NK-92 treated with Interleukin-12 subunit alpha and Interleukin-12 subunit beta, amount 100 ng/mL, for 24 hours (cell line): ENCODE results near the gene FKBP8.

Source experiments
- DNase-seq: peaks from one replicate; lab custom pipeline; 2025; lab: John Stamatoyannopoulos, UW

FKBP8 gene

DNA sequence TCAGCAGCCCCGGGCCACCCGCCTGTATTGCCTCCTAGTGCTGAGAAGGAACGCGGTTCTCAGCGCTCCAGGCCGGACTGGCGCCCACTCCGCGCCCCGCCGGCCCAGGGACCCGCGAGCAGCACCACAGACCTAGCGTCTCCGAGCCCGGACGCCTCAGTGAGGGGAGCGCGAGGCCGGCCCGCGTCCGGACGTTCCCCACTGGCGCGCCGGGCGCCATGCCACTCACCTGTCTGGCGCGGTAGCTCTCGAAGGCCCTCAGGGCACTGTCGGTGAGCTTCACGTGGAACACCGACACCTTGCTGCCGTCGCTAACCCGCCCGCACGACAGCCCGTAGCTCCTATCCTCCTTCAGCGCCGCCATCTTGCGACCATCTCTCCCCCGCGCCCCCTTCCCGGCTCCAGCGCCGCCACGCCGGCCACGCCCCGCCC, 21.7 kb downstream of the FKBP8 start, which contains the start of gene ELL:
TSS of gene ELL (minus strand) at position 379 of the 432 bp plus-strand sequence. CDS start at position 364, 15 bp downstream.
- DNase-seq, result no peak

DNA sequence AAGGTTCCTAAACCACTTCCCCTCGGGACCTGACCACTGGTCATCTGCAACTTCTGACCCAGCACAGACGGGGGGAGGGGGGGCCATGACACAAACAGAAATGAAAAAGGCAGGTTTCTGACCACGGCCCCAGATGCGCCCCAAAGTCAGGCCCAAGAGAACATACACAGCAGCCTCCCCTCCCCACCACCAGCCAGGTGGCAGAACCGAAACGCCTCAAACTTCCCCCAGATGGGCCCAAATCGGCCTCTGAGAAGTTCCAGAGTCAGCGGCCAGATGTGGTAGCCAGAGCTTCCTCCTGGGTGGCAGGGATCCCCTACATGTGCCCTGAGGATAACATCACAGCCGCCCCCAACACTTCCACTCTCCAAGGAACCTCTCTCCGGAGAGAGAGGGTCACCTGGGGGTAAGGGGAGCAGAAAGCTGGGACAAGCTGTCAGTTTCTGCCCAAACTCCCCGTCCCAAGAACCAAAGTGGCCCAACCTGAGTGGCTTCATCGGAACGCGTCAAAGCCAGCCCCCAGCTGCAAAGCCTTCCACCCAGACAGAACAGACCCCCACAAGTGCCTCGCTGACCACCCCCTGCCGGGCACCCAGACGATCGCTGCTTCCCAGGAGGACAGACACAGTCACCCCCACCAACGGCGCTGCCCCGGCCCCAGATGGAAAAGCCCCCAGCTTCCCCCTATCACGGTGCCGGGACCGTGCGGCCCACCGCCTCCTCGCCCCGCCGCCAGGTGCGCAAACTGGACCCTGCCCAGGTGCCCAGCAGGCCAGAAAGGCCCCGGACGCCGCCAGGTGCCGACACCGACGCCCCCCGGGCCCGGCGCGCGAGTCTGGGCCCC, 22.3 kb downstream of the FKBP8 start:
- peak; percentile 21 for DNase-seq

DNA sequence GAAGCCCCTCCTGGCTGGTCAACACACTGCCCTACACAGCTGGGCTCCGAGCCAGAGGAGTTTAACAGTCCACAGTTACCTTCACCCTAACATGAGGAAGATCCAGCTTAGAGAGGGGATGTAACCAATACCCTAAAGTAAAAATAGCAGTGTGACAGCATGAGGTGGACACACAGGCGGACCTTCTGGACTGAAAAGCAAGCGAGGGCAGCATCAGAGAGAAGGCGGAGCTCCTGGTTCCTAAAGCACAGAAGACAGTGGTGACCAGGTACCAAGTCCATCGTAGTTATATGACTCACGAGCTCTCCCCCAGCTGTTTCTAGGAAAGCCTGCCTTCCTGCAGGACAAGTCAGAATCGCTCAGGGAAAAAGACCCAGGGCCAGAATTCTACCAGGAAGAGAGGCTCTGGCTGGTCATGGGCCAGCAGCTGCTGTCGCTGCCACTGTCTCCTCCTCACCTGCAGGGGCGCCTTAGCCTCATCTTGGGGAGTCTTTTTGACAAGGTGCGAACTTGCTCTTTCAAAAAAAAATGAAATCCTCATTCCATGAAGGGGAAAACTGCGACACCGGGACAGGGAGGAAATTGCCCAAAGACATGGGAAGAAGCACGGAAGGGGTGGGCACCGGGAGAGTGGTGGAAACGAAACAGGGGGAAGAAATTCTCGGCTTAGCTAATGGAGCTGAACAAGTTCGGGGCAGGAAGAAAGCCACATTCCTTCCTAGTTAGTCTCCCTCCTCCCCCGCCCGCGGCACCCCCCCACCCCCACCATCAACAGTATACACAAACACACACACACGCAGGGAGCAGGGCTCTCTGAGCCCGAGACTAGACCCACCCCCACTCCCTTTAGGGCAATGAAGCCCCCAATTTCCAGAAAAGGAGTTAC, 23.2 kb downstream of the FKBP8 start:
- peak; percentile 33 for DNase-seq

DNA sequence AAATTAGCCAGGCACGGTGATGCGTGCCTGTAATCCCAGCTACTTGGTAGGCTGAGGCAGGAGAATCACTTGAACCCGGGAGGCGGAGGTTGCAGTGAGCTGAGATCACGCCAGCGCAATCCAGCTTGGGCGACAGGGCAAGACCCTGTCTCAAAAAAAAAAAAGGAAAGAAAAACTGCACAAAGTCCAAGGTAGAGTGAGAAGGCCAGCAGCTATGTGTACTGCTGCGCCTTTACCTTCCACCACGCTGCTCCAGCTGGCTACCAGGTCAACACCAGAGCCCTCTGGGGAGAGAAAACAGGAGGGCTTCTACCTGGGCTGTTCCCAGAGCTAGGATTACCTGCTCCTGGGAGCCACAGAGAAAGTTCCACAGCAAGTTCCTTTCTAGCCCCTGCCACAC, 24.7 kb downstream of the FKBP8 start:
- DNase-seq, result no peak

DNA sequence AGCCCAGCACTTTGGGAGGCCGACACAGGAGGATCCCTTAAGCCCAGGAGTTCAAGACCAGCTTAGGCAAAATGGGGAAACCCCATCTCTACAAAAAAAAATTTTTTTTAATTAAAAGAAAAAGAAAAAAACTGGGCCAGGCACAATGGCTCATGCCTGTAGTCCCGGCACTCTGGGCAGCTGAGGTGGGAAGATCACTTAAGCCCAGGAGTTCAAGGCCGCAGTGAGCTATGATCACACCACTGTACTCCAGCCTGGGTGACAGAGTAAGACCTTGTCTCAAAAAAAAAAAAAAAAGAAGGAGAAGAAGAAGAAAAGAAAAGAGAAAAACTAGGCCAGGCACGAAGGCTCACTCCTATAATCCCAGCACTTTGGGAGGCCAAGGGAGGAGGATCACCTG, 25.8 kb downstream of the FKBP8 start:
- no peak for DNase-seq

DNA sequence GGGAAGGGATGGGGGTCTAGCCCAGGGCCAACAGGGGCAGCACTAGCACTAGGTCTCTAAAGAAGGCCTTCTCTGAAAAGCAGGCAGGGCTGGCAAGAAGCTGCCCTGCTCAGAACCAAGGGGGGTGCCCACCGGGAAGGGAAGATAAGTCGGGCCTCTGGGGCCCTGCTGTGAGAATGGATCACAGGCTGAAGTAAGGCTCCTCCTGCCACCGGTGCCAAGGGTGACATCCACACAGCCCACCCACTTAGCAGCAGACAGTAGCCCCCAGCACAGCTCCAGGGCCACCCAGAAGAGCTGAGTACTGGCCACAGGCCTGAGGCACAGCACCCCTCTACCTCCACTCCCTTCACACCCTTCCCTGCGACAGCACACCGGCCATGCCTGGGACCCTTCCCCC, 27.4 kb downstream of the FKBP8 start:
- no peak for DNase-seq

DNA sequence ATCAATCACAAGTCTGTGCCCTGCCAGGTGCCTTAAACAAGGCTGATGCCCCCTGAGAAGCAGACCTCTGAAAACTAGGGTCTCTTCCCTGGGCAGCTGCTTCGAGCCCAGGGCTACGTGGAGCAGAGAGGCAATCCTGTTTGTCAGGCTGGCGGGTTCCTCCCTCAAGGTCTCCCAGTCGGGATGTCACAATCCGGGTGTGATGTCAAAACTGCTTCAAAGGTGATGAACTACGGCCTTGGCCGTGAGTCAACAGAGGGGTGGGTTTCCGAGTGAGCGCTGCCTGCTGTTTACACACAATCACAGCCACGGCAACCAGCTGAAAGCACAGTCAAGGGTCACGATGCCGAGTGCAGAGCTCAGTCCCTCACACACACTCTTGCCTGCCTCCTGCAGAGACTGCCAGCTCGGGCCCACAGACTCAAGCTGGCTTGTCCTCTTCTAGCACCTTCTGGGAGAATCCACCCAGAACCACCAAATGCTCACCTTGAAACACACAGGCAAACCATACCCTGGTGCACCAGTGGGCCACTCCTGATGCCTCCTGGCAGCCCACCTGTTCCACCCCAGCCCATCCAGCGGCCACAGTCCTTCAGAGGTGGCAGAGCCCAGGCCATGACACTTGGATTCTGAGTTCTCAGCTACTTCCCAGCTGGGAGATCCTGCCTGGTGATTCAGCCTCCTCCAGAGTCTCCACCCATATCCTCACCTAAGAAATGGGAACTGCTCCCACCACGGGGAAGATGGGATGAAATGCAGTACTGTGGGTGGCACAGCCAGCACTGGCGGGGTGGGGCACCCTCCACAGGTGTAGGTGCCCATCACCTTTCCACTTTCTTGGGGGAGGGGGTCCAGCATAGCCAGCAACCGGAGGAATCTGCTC, 28.3 kb downstream of the FKBP8 start:
- no peak for DNase-seq

DNA sequence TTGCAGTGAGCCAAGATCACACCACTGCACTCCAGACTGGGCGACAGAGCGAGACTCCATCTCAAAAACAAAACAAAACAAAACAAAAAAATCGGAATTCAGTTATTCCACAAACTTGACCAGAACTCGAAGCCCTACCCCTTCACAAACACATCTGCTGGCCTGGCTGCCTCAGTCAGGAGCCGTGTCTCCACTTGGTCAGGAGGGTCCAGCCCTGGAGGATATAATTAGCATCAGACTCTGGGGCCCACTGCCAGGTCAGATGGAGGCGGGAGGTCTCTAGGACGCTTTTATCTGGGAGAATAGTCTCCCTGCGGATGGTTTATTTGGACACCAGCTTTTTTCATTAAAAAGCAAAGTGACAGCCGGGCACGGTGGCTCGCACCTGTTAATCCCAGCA, 29.5 kb downstream of the FKBP8 start:
- no peak for DNase-seq

DNA sequence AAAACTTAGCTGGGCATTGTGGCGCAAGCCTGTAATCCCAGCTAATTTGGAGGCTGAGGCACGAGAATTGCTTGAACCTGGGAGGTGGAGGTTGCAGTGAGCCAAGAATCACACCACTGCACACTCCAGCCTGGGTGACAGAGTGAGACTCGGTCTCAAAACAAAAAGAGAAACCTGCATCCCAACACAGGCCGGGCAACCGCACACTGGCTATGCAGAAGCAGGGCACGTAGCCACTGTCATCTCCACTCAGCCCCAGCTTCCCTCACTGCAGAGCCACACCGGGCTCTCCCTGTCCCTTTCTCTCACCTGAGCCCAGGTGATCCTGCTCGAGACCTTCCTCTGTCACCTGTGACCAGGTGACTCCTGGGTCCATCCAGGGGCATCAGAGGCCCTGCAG, 33.2 kb downstream of the FKBP8 start:
- DNase-seq, result no peak

DNA sequence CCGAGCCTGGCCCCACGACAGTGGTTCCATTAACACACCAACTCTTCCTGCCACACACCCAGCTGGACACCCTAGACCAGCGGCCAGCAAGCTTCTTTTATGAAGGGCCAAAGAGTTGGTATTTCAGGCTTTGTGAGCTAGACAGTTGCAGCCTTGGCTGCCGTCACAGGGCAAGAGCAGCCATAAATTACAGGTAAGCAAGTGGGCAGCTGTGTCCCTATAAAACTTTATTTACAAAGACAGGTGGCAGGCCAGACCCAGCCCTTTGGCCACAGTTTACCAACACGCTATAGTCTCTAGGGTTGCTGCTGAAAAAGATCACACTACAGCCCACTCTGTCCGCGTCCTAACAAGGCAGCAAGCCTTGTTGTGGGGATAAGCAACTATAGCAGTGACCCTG, 34.8 kb downstream of the FKBP8 start:
- DNase-seq, result no peak

DNA sequence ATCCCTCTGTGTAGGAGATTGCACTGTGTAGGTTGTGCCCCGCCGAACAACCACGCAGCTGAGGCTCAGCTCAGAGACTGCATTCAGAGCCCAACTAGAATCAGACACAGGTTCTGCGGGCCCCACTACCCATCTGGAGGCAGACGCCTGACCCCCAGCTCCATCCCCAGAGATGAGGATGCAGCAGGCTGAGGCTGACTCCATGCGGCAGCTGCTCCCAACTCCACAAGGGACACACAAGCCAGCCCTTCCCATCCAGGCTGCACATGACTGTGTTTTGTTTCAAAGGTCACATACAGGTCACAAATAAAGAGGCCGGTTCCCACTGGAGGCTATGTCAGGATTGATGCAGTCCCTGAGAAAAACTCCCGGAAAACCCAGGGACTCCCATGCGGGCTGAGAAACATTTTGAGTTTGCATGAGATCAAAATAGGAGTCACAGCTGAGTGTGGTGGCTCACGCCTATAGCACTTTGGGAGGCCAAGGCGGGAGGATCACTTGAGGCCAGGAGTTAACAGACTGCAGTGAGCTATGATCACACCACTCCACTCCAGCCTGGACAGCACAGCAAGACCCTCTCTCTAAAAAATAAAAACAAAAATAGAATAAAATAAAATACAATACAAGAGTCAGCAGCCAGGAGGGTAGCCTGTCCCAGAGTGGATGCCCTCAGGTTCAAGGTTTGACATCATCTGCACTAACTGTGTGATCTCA, 35.5 kb downstream of the FKBP8 start:
- DNase-seq, result no peak

DNA sequence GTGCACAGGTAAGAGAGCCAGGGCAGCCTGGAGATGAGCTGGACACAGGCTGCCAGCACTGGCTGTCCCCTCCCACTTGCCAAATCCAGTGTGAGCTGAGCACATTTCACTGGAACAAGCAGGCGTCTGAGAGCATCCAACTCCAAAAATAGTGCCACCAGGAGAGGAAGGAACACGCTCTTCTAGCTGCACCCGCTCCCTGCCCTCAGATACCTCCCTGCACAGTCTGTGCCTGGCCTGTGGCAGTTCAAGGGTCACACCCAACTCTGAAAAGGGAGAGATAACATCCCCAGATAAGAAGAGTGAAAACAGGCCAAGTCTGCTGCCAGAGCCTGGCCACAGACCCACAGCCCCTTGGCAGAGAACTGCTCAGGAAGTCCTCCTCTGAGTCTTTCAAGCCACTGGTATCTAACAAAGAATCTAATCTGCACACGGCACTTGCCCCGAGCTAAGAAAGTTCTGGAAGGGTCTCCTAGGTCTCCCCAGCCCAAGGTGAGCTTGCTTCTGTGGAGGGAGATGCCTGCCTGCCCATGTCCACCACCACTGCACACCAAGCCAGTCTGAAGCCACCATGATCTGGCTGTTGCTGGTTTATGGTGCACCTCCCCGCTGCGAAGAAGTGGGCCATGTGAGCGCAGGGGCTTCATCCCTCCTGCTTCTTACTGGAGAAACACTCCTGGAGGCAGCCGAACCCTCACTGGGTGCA, 36.2 kb downstream of the FKBP8 start:
- no peak for DNase-seq

DNA sequence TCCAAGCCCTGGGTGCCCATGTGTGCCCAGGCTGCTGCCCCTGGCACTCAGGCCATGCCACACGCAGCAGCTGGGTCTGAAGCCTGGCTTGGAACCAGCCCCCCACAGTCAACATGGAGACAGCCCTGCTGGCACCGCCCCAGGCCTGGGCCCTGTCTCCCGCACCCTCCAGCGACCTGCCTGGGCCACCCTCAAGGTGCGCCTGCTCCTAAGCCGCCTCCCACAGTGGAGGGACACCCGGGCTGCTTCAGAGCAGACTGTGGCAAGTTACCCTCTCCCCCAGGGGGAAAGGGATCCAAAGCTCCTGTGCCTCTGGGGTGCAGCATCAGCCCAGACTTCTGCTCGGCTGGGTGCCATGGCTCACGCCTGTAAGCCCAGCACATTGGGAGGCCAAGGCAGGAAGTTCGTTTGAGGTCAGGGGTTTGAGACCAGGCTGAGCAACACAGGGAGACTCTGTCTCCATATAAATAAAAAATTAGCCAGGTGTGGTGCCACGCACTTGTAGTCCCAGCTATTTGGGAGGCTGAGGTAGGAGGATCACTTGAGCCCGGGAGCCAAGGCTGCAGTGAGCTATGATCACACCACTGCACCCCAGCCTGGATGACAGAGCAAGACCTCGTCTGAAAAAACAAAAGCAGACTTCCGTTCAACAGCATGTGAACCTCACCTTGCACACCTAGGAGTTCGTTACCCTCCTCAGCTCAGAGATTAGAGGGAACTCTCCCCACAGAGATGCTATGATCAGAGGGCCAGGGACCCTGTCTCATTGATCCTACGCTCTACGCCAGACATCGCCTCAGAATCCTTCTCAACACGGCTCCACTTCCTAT, 37.1 kb downstream of the FKBP8 start:
- no peak for DNase-seq

DNA sequence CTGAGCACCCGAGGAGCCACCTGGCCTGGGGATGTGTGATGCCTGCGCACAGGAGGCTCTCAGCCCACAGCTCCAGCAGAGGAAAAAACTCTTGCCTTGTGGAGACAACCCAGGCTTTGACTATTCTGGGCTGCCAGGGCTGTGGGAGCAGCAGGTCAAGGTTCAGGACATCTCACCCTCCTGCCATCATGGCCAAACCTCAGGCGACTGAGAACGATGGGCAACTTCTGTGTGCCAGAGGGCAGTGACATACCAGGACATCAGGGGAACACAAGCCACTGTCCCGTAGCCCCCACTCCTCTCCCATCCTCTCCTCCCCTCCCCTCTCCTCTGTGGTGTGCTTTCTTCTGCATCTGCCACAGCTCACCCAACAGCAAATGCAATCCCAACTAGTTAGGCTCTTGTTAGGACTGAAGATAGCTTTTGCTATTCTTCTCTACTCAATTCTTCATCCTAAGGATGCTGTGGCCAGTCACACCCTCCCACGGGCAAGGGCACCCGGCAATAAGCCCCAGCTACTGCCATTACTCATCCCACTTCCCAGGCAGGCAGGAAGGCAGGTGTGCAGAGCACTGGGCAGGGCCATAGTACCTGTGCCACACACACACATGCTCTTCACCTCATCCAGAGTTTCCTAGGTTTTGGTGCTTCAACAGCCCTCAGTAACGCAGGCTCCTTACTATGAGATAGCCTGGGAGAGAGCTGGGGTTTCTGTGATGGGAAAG, 38.3 kb downstream of the FKBP8 start:
- DNase-seq, result no peak

DNA sequence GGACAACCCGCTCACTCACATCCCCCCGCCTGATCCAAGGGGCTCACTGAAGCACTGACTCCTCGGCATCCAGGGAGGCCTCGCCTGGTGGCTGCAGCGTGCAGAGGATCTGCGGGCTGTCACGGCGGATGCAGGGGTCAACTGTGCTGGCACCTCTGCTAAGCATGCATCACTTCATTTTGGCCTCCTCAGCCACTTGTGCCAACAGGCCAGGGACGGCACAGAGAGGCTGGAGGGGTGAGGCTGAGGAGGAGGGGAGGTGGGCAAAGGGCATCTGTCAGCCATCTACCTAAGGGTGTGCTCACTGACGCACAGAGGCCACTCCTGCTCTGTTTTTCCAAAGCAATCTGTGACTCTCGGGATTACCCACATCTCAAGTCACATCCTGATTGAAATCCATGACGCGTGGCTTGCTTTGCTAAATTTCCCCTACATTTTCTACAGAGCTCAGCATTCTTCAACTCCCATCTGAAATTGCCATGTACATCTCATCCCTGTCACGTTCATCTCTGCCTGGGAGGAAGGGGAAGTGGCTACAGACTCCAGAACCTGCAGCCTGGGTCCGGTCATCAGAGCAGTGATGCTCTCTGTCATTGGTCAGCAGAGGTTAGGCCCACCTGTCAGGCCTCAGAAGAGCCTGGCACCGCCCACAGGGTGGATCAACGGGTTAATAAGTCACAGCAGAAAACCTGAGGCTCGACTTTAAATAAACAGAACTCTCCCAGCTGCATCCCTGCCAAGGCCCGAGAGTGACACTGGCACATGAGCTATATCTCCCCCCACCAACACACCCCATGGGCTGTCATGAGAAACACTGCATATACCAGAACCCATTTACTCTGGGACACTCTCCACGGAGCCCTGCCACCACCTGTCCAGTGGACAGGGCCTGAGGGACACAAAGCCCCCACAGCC, 39.1 kb downstream of the FKBP8 start:
- DNase-seq, result no peak

DNA sequence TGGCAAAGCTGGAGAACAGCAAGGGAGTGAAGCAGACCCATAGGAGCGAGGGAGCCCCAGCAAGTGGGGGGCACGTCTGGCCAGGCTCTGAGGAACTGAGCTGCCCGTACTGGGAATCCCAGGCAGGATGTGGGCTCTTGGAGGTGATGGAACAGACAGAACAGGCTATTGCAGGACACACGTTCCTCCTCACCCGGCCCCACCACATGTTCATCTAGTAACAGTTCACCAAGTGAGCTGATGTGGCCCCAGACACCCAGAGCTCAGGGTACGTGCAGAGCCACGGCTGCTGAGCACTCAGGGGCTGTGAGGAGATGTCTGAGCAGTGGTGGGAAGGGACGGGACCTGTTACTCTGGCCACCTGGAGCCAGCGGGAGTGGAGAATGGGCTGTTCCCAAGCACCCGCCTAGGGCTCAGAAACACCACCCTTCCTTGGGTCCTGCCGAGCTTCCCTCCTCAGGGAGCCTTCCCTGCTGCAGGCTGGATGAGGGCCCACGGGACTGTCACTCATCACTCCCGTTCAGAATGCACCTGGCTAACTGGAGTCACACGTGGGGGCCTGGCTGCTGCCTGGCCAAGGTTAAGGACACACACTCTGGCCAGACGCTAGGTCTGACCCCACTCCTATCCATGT, 39.9 kb downstream of the FKBP8 start:
- no peak for DNase-seq

DNA sequence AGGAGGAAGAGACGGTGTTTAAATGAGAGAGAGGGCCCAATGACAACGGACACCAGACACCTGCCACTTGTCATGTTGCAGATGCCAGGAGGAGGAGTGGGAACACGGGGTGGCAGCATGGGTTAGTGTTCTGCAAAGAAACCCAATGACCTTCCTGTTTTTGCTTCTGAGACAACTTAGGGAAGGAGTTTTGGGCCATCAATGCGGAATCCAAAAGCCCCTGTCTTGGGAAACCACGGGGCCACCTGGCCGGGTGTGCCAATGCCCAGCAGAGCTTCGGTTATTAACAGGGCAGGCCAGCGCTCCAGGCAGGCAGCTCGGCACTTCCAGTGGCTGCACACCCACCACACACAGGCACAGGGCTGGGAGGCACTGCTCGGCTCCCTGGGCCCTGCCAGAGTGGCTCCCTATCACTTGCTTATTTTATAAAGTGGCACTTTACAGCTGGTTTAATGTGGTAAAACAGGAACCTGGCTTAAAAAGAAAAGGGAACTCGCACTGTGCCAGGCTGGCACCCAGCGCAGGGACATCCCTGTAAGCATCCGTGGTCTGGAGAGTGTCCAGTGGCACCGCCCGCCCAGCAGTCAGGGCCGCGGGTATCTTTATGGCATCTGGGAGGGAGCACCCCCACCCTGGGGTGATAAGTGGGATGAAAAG, 40.6 kb downstream of the FKBP8 start:
- DNase-seq, result no peak
